DMS53 (cell line): ENCODE results near the gene GTF2E1.
A peak's percentile ranks its signal among the peaks of the same experiment; 100 is the strongest.
"Not testable (repeated sequence)": the region's sequence is repeated elsewhere in the genome, so short reads cannot be mapped to it uniquely, and the experiment has no call there.

ENCODE experiments used
- DNase-seq: peaks from one replicate; lab custom pipeline; 2025; lab: John Stamatoyannopoulos, UW

GTF2E1 gene

GRCh38 chr3:120756061-120756460, 13.5 kb downstream of the GTF2E1 start:
- DNase-seq = no peak

- not testable (repeated sequence) for DNase-seq
These were observed 16.0 kb downstream of the GTF2E1 start for GRCh38 chr3:120758551-120758950.

GRCh38 chr3:120762615-120763014, 20.1 kb downstream of the GTF2E1 start:
- no peak for DNase-seq

- no peak for DNase-seq
These were observed 21.1 kb downstream of the GTF2E1 start for GRCh38 chr3:120763601-120764000.

- DNase-seq = no peak
These were observed 21.7 kb downstream of the GTF2E1 start for GRCh38 chr3:120764206-120764605.

- no peak for DNase-seq
These were observed 23.4 kb downstream of the GTF2E1 start for GRCh38 chr3:120765830-120766493.

- no peak for DNase-seq
These were observed 24.0 kb downstream of the GTF2E1 start for GRCh38 chr3:120766576-120766975.

- no peak for DNase-seq
These were observed 24.6 kb downstream of the GTF2E1 start for GRCh38 chr3:120767106-120767505.

GRCh38 chr3:120769436-120769835, 26.9 kb downstream of the GTF2E1 start:
- DNase-seq = no peak

- no peak for DNase-seq
These were observed 28.3 kb downstream of the GTF2E1 start for GRCh38 chr3:120770891-120771290.

GRCh38 chr3:120772081-120772480, 29.5 kb downstream of the GTF2E1 start:
- DNase-seq = no peak

GRCh38 chr3:120773932-120774331, 31.4 kb downstream of the GTF2E1 start:
- no peak for DNase-seq

- DNase-seq = no peak
These were observed 32.9 kb downstream of the GTF2E1 start for GRCh38 chr3:120775411-120775810.

- DNase-seq = no peak
These were observed 36.2 kb downstream of the GTF2E1 start for GRCh38 chr3:120778776-120779175.

GRCh38 chr3:120780977-120781376, 38.4 kb downstream of the GTF2E1 start:
- DNase-seq = no peak

GRCh38 chr3:120785832-120786231, 43.3 kb downstream of the GTF2E1 start:
- not testable (repeated sequence) for DNase-seq

GRCh38 chr3:120791010-120791409, 48.5 kb downstream of the GTF2E1 start:
- no peak for DNase-seq

- DNase-seq = no peak
These were observed 49.4 kb downstream of the GTF2E1 start for GRCh38 chr3:120791913-120792312.

GRCh38 chr3:120793601-120794000, 51.1 kb downstream of the GTF2E1 start:
- DNase-seq = no peak

- peak; percentile 42 for DNase-seq
These were observed 52.6 kb downstream of the GTF2E1 start for GRCh38 chr3:120795017-120795648.

- peak; percentile 76 for DNase-seq
These were observed 53.4 kb downstream of the GTF2E1 start for GRCh38 chr3:120795959-120796358.

- DNase-seq = no peak
These were observed 54.4 kb downstream of the GTF2E1 start for GRCh38 chr3:120796976-120797375.

- peak; percentile 50 for DNase-seq
These were observed 55.3 kb downstream of the GTF2E1 start for GRCh38 chr3:120797857-120798256.

GRCh38 chr3:120798346-120798745, 55.8 kb downstream of the GTF2E1 start:
- peak; percentile 45 for DNase-seq
